HepG2 (cell line): ENCODE results near the gene DGKD. TPM values are rescaled to one million over a fixed set of nuclear protein-coding genes. Genes with fewer than 3 reads are reported as not detected.
A peak's percentile ranks its signal among the peaks of the same experiment; 100 is the strongest.

Source experiments
- ATAC-seq: fragments of 200-7000 bp; cut with Tn5 transposase; 3 replicates; pipeline ENCODE4 v1.9.1; 2020; ENCODE audit warnings: mild to moderate bottlenecking, moderate library complexity
- BruUV-seq: library from RNA; stranded (reverse); fragments of 400-500 nt; replicated peaks from 2 replicates; lab custom pipeline; 2021; lab: Mats Ljungman, UMichigan
- CTCF ChIA-PET: fragments of 300-600 bp; formaldehyde crosslinking; extraction: SDS; loops from one replicate; lab custom pipeline; 2021; ENCODE audit warnings: low total read pairs, inconsistent platforms, low intra/inter-chr PET ratio; lab: Yijun Ruan, JAX
- POLR2A ChIA-PET: fragments of 350-600 bp; sonication (Branson Sonifier 250); formaldehyde crosslinking; loops from one replicate; lab custom pipeline; 2020; ENCODE audit warnings: antibody characterized with exemption, inconsistent platforms; lab: Yijun Ruan, JAX
- DNase-seq: peaks from one replicate; pipeline ENCODE4 v3.0.0-alpha.2; 2015; ENCODE audit warnings: low spot score
- FAIRE-seq: peaks from 3 replicates; lab custom pipeline; 2011; peaks lifted over from hg19 to GRCh38; lab: Jason Lieb, UNC
- H2AFZ ChIP-seq: one replicate; pipeline ENCODE4 v1.6.1; 2011; ENCODE audit warnings: low read length, inconsistent platforms
- H3K27ac ChIP-seq: fragments of 300-600 bp; 3 replicates; pipeline ENCODE4 v1.8.0; 2011; ENCODE audit warnings: mixed run types, mild to moderate bottlenecking, mixed read lengths, low read length, inconsistent platforms; ENCODE audit not compliant: insufficient read depth; ENCODE audit errors: extremely low read length
- H3K27me3 ChIP-seq, 2 experiments: fragments of 200-600 bp in 1 of 2; 2 replicates in 1 of 2; 3 replicates in 1 of 2; pipeline versions ENCODE4 v1.6.0 to v1.8.0; 2011; ENCODE audit warnings: low read length in 2 of 2, mild to moderate bottlenecking in 2 of 2, moderate library complexity in 2 of 2, inconsistent platforms in 1 of 2; ENCODE audit not compliant: insufficient read depth in 2 of 2, control insufficient read depth in 1 of 2
- H3K36me3 ChIP-seq, 2 experiments: fragments of 200-600 bp in 1 of 2; replicated peaks in 1 of 2; 2 replicates in 1 of 2; 3 replicates in 1 of 2; pipeline versions ENCODE4 v1.5.1 to v1.8.0; 2011; ENCODE audit warnings: low read length in 2 of 2, inconsistent platforms in 1 of 2; ENCODE audit not compliant: insufficient read depth in 2 of 2, control insufficient read depth in 1 of 2
- H3K4me1 ChIP-seq: 2 replicates; pipeline ENCODE4 v1.5.1; 2012; ENCODE audit warnings: low read length, inconsistent platforms; ENCODE audit not compliant: insufficient read depth
- H3K4me2 ChIP-seq: 2 replicates; pipeline ENCODE4 v1.6.0; 2011; ENCODE audit warnings: low read depth, low read length, inconsistent platforms
- H3K4me3 ChIP-seq, 3 experiments: fragments of 200-600 bp in 1 of 3; sonication (generic), shearing (Covaris generic) in 1 of 3; replicated peaks in 1 of 3; 2 replicates each; pipeline ENCODE4 v1.5.1; 2011 to 2016; ENCODE audit warnings: low read length in 3 of 3, inconsistent platforms in 2 of 3, low read depth in 2 of 3, mild to moderate bottlenecking in 2 of 3, control low read depth in 1 of 3, mixed read lengths in 1 of 3; ENCODE audit not compliant: insufficient read depth in 1 of 3
- H3K79me2 ChIP-seq: one replicate; pipeline ENCODE4 v1.6.1; 2011; ENCODE audit warnings: low read length, inconsistent platforms; ENCODE audit not compliant: insufficient read depth
- H3K9ac ChIP-seq: 2 replicates; pipeline ENCODE4 v1.6.0; 2011; ENCODE audit warnings: mild to moderate bottlenecking, low read depth, low read length, inconsistent platforms; ENCODE audit not compliant: insufficient read depth
- H3K9me3 ChIP-seq: 2 replicates; pipeline ENCODE4 v1.5.1; 2012; ENCODE audit warnings: mild to moderate bottlenecking, low read length
- H4K20me1 ChIP-seq: 2 replicates; pipeline ENCODE4 v1.6.0; 2011; ENCODE audit warnings: inconsistent platforms, mild to moderate bottlenecking, low read length, moderate library complexity; ENCODE audit not compliant: insufficient read depth
- FUBP1 ChIP-seq: sonication (generic); formaldehyde crosslinking; IDR thresholded peaks from 2 replicates; pipeline ENCODE4 v1.5.1; 2020; ENCODE audit warnings: missing genetic modification reagents, mild to moderate bottlenecking, borderline replicate concordance
- NCOA1 ChIP-seq: sonication (generic); formaldehyde crosslinking; IDR thresholded peaks from 2 replicates; pipeline ENCODE4 v1.9.0; 2021; ENCODE audit warnings: missing genetic modification reagents
- SIN3A ChIP-seq: IDR thresholded peaks from 2 replicates; pipeline ENCODE4 v1.6.1; 2011; ENCODE audit warnings: low read depth, mild to moderate bottlenecking, control low read depth, low read length, borderline replicate concordance
- TAF1 ChIP-seq: sonication (generic); formaldehyde crosslinking; IDR thresholded peaks from 2 replicates; pipeline ENCODE4 v1.4.0; 2020; ENCODE audit warnings: missing genetic modification reagents
- U2AF1 ChIP-seq: fragments of 200-400 bp; formaldehyde crosslinking; optimal IDR thresholded peaks from 2 replicates; pipeline ENCODE3; 2017; ENCODE audit warnings: mild to moderate bottlenecking, low read depth, low read length
- UBTF ChIP-seq: sonication (generic); formaldehyde crosslinking; IDR thresholded peaks from 2 replicates; pipeline ENCODE4 v1.4.0; 2020; ENCODE audit warnings: mild to moderate bottlenecking, missing genetic modification reagents
- ZFP62 ChIP-seq: sonication (generic); formaldehyde crosslinking; IDR thresholded peaks from 2 replicates; pipeline ENCODE4 v1.4.0; 2020; ENCODE audit warnings: missing genetic modification reagents
- ZMAT3 ChIP-seq: sonication (generic); formaldehyde crosslinking; conservative IDR thresholded peaks from 2 replicates; pipeline ENCODE4 v1.7.0; 2021; ENCODE audit warnings: missing genetic modification reagents
- ZMYM4 ChIP-seq: sonication (generic); formaldehyde crosslinking; IDR thresholded peaks from 2 replicates; pipeline ENCODE4 v1.8.1; 2023; ENCODE audit warnings: mild to moderate bottlenecking, missing genetic modification reagents
- ZNF263 ChIP-seq: sonication (generic); formaldehyde crosslinking; IDR thresholded peaks from 2 replicates; pipeline ENCODE4 v1.4.0; 2020; ENCODE audit warnings: missing genetic modification reagents
- ZNF280B ChIP-seq: sonication (generic); formaldehyde crosslinking; IDR thresholded peaks from 2 replicates; pipeline ENCODE4 v1.5.0; 2020; ENCODE audit warnings: missing genetic modification reagents, mild to moderate bottlenecking, borderline replicate concordance
- ZNF672 ChIP-seq: sonication (generic); formaldehyde crosslinking; IDR thresholded peaks from 2 replicates; pipeline ENCODE4 v1.8.1; 2022; ENCODE audit warnings: missing genetic modification reagents
- ZNF761 ChIP-seq: sonication (generic); formaldehyde crosslinking; conservative IDR thresholded peaks from 2 replicates; pipeline ENCODE4 v1.4.0; 2020; ENCODE audit warnings: mild to moderate bottlenecking, missing genetic modification reagents
- ZNF776 ChIP-seq: sonication (generic); formaldehyde crosslinking; IDR thresholded peaks from 2 replicates; pipeline ENCODE4 v1.4.0; 2020; ENCODE audit warnings: mild to moderate bottlenecking, missing genetic modification reagents
- ZNF782 ChIP-seq: sonication (generic); formaldehyde crosslinking; IDR thresholded peaks from 2 replicates; pipeline ENCODE4 v1.4.0; 2020; ENCODE audit warnings: missing genetic modification reagents, mild to moderate bottlenecking, borderline replicate concordance
- ZNF784 ChIP-seq: sonication (generic); formaldehyde crosslinking; IDR thresholded peaks from 2 replicates; pipeline ENCODE4 v1.5.1; 2020; ENCODE audit warnings: missing genetic modification reagents, mild to moderate bottlenecking, borderline replicate concordance
- WGBS: methylation state at CpG from one replicate; pipeline ENCODE4 v1.1.6; 2017; ENCODE audit warnings: low lambda C conversion rate; 5-methylcytosine and 5-hydroxymethylcytosine counted together
- in situ Hi-C: cut with HindIII; loops from 2 replicates; pipeline ENCODE4 v1.10.0; 2017; ENCODE audit warnings: low pct_unique_long_range_greater_than_20kb; ENCODE audit not compliant: extremely low pct_ligation_motif_present
- intact Hi-C: fragments of 100-400 bp; cut with micrococcal nuclease; formaldehyde crosslinking; loops from one replicate; pipeline ENCODE4 v1.10.0; 2022; ENCODE audit not compliant: unreplicated experiment
- polyA plus RNA-seq, 8 experiments: library from polyadenylated mRNA; depleted of rRNA in 3 of 8; stranded (reverse) in 7 of 8; unstranded in 1 of 8; fragments of >200 nt; fragmentation: Illumina TruSeq in 4 of 8; extraction: Trizol in 4 of 8; gene quantifications; 2 replicates each; pipeline versions ENCODE4 v1.2.1 to v1.2.3, GENCODE V29; 2011 to 2016; ENCODE audit warnings: low read depth in 4 of 8, missing spikeins in 1 of 8, mixed read lengths in 1 of 8; ENCODE audit not compliant: insufficient read depth in 1 of 8
- total RNA-seq, 5 experiments: library from RNA; depleted of rRNA; stranded (reverse); fragments of >200 nt; fragmentation: Illumina TruSeq; extraction: Trizol; gene quantifications; 2 replicates each; pipeline ENCODE4 v1.2.3, GENCODE V29; 2016; ENCODE audit warnings: low read depth in 1 of 5

The DGKD gene
- total and polyA plus RNA-seq, 2 of the 13 experiments (the other 11 are each of a cell fraction or from before 2014, with no cell fraction given): 24.5 to 33.2 TPM

GRCh38 chr2:233354500-233354924 lies 218 bp downstream of the DGKD start (continued):
- TF ChIP-seq ZMAT3 (CRISPR knock-in tag) (0 out of 2 replicates have a peak, but pooled peaks have one; percentile 18), UBTF (peak; percentile 11; the same call in 1 of the 2 replicates), SIN3A (peak; percentile 57; the same call in 1 of the 2 replicates), ZNF263 (CRISPR knock-in tag) (no peak)

- no peaks in the 10 kb centered on the region; a peak in 1 of 5 replicates for H3K27me3 ChIP-seq
- H3K4me1 ChIP-seq: peaks cover 74% of the 10 kb centered on the region
- H3K36me3 ChIP-seq: peaks cover 0 to 5% of the 10 kb centered on the region in 2 experiments; a peak in 2 of 5 replicates
- no peaks in the 10 kb centered on the region for H3K9me3 ChIP-seq
- no peak overlapping the region for H2AFZ ChIP-seq
- intact Hi-C loops: loop anchor here (10.0 kb wide), 2 partner anchors 90 to 100 kb away; partner anchors contain the start of gene ATG16L1
- peak overlapping the region; percentile 68 for H3K9ac ChIP-seq
- FAIRE-seq (no peak), DNase-seq (no peak), ATAC-seq (no peak)
- ChIA-PET CTCF (interaction anchor here (1.5 kb wide), 1 partner anchor 88 kb away, joined by 7 read pairs; no protein-coding TSS in a partner anchor), POLR2A (no interaction called here)
- peaks cover 51% of the 10 kb centered on the region for H3K79me2 ChIP-seq
- 9% methylated on average over 40 of the region's 46 CpGs for WGBS
- H3K4me2 ChIP-seq: peak overlapping the region; percentile 95
- in situ Hi-C loops: no loop called here
- H3K27ac ChIP-seq: no peak overlapping the region
- BruUV-seq: no TSS peak
- H4K20me1 ChIP-seq: peaks cover 16% of the 10 kb centered on the region
- peak overlapping the region; percentile 75 to 94 (median 91) for H3K4me3 ChIP-seq
- TF ChIP-seq ZFP62 (CRISPR knock-in tag): no peak
- 0 out of 2 replicates have a peak, but pooled peaks have one; percentile 47 for TF ChIP-seq ZNF280B (CRISPR knock-in tag)
- TF ChIP-seq NCOA1 (CRISPR knock-in tag): no peak
- 0 out of 2 replicates have a peak, but pooled peaks have one; percentile 44 for TF ChIP-seq ZNF782 (CRISPR knock-in tag)
- TF ChIP-seq FUBP1: no peak
- TF ChIP-seq ZNF672 (CRISPR knock-in tag): no peak
- TF ChIP-seq ZMYM4: no peak
- 0 out of 2 replicates have a peak, but pooled peaks have one; percentile 47 for TF ChIP-seq ZNF761 (CRISPR knock-in tag)
- 0 out of 2 replicates have a peak, but pooled peaks have one; percentile 57 for TF ChIP-seq ZNF776 (CRISPR knock-in tag)
- TF ChIP-seq U2AF1: no peak
- no peak for TF ChIP-seq TAF1
- no peak for TF ChIP-seq ZNF784 (CRISPR knock-in tag)
Measured at GRCh38 chr2:233354971-233355574, 779 bp downstream of the DGKD start.
